GM18505 (cell line): Measurements from ENCODE around the gene PRPH2.

ENCODE experiments used
- ATAC-seq: cut with Tn5 transposase; IDR thresholded peaks from one replicate; pipeline ENCODE4 v1.9.1; 2021; ENCODE audit not compliant: unreplicated experiment
- POLR2A ChIP-seq: IDR thresholded peaks from 4 replicates; pipeline ENCODE4 v1.6.1; 2011; ENCODE audit warnings: borderline replicate concordance; ENCODE audit not compliant: insufficient read depth, insufficient read length; ENCODE audit errors: extremely low read depth

PRPH2 gene

GRCh38 chr6:42664718-42665117 is 57.7 kb downstream of the PRPH2 start:
- TF ChIP-seq POLR2A = no peak
- ATAC-seq = no peak

GRCh38 chr6:42661540-42662153 is 60.8 kb downstream of the PRPH2 start:
- TF ChIP-seq POLR2A = no peak
- no peak for ATAC-seq

DNA sequence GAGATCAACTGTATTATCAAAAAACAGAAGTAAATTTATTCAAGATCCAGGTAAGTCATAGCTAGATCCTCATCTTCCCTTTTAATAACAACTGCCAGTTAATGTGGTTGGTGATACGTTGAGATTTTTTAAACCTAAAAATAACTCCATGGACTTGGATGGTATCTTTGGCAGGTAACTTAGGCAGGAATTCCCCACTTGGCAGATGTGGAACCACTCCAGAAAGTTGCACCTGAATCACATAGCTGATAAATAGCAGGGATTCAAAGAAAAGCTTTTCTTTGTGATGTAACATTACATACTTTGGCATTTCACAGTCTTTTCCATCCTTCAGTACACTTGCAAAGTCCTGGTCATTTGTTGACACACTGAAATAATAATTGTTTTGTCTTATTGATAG is 62.6 kb downstream of the PRPH2 start:
- TF ChIP-seq POLR2A = no peak
- no peak for ATAC-seq

DNA sequence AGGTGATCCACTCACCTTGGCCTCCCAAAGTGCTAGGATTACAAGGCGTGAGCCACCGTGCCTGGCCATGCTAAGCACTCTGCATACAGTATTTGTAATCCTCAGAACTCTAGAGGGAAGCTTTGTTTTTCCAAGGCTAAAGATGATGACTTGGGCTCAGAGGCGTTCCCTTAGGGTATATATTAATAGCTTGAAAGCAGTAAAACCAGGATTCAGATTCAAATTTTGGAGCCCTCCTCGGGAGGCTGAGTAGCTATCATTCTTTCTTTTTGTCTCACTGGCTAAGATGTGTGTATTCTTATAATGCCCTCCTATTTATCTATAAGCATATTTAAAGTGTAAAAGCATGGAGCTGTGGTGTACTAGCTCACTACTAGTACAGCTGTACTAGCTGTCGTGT is 68.5 kb downstream of the PRPH2 start:
- no peak for TF ChIP-seq POLR2A
- no peak for ATAC-seq

DNA sequence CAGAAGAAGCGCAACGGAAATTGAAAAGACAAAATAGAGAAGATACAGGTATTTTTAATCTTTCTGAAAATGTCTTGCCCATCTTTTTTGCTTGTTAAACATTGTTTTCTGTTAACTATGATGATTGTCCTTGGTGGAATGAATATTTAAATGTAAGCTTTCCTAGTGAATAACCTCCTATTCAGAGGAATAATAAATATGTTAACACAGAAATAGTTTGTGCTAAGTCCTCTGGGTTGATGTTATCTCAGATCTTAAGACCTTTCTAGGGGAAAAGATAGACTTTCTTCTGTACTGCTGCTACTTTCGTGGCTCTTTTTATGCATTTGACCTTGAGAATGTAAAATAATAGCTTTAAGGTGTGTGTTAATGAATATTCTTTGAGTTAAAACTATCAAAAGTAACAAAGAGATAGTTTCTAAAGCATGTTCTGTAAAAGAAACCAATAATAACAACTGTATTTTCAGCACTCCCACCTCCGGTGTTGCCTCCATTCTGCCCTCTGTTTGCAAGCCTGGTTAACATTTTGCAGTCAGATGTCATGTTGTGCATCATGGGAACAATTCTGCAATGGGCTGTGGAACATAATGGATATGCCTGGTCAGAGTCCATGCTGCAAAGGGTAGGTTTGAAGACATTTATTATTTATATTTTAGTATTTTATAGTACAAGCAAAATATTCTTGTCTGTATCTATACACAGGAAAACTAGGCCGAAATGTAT is 70.2 kb downstream of the PRPH2 start:
- no peak for TF ChIP-seq POLR2A
- ATAC-seq = no peak
